Fibroblast of skin of abdomen (primary cell): ENCODE data around the gene SSR2.
"Not testable (repeated sequence)": the region's sequence is repeated elsewhere in the genome, so short reads cannot be mapped to it uniquely, and the experiment has no call there.

Experiments
- DNase-seq: peaks from one replicate; pipeline ENCODE4 v3.0.0-alpha.2; 2013

SSR2 gene

DNA sequence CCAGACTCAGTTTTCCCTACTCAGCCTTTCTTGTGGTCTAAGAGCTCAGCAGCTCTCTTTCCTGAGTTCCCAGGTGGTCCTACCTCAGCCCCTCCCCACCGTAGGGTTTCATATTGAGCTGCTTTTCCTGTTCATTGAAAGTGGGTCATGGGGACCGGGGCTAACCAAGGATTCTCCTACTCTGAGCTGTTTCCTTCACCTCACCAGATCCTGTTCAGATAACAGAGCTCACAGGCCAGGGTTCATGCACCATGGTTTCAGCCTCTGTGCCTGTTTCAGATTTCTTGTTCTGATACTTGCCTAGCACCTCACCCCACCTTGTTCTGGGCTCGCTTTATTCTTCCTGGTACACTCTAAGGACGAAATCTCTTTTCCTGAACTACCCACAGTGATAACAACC lies 24.3 kb upstream of the SSR2 start:
- no peak for DNase-seq

DNA sequence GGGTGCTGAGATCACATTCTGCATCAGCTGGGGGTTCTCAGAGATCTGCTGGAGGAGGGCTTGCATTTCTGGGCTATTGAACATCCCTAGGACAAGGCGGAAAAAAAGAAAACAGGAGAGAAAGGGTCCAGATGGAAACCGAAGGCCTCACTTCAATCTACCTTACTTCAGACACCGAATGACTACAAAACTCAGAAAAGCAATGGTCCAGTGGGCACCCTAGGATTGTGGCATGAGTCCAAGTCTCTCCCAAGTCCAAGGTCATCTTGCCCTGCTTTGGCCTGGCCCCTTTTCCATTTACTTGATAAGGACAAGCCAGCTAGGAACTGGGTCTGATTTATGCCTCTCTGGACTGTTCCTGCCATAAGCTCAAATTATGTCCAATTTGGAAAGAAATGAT lies 22.1 kb upstream of the SSR2 start:
- DNase-seq = no peak

- DNase-seq = not testable (repeated sequence)
Measured at GRCh38 chr1:156034991-156035390, 14.2 kb upstream of the SSR2 start.

GRCh38 chr1:156033011-156033410 lies 12.3 kb upstream of the SSR2 start:
- peak; percentile 8 for DNase-seq

DNA sequence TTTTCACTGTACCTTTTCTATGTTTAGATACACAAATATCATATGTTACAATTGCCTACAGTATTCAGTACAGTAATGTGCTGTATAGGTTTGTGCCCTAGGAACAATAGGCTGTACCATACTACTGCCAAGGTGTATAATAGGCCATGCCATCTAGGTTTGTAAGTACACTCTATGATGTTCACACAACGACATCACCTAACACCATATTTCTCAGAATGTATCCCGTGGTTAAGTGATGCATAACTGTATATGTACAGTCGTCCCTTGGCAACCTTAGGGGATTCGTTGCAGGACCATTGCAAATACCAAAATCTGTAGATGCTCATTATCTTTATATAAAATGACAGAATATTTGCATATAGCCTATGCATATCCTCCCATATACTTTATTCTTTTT lies 5.8 kb upstream of the SSR2 start:
- DNase-seq = peak; percentile 4

- DNase-seq = peak; percentile 20
Measured at GRCh38 chr1:156025876-156026275, 5.1 kb upstream of the SSR2 start.

DNA sequence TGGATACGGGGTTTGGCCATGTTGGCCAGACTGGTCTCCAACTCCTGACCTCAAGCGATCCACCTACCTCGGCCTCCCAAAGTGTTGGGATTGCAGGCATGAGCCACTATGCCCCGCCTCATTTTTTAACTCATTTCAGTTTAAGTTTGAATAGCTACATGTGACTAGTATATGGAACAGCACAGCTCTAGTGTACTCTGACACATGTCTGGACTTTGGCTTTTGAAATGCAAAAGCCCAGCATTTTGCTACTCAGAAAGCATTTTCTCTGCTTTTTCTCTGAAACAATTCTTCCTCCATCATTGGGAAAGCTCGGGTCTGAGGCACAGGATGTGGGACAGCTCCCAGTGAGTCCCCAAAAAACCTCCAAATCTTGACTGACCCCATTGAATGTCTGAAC lies 4.0 kb upstream of the SSR2 start:
- DNase-seq = no peak

DNA sequence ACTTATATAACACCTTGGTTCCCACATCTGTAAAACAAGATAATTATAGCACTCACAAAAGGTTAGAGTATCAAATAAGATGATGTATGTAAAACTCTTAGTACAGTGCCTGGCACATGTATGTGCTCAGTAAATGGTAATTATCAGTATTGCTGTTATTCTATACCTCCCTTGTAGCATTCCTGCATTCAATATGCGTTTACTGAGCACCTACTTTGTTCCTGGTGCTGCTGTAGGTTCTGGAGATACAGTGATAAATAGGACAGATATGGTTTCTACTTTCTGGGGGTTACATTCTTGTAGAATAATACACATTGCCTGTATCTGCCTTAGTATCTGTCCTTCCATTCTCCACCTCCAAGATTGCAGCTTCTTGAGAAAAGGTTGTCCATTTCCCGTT lies 1.2 kb upstream of the SSR2 start:
- DNase-seq = no peak

GRCh38 chr1:156021093-156021428 lies 310 bp upstream of the SSR2 start:
- no peak for DNase-seq

DNA sequence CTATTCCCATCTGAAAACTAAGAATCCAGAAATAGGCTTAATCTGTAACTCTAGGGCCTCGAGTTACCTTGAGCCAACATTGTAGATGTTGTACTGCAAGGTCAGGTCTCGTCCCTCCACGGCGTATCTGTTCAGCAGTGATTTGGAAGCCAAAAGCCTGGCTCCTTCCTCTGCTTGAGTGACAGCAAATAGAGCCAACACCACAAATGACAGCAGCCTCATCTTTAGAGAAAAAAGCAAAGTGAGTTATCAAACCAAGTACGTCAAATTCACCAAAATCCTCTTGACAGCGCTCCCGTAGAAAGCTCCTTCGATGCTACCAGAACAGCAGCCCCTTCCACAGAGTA lies 832 bp downstream of the SSR2 start:
- no peak for DNase-seq

DNA sequence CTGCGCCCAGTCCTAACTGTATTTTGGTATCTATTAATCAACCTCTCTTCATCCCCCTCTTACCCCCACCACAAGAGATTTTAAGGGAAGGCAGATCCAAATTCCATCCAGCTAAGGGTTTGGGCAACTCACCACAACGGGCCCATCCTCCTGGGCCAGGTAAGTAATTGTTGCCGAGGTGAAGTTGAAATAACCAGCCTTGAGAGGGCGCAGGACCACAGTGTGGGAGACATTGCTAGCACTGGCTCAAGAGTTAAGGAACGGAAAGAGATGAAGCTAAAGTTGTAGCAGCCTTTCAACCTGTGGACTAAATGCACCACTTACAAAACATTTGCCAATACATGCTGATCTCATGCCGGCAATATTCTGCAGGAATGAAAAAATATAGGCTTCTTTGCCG lies 5.9 kb downstream of the SSR2 start:
- no peak for DNase-seq

- no peak for DNase-seq
Measured at GRCh38 chr1:156012051-156012817, 8.5 kb downstream of the SSR2 start.

DNA sequence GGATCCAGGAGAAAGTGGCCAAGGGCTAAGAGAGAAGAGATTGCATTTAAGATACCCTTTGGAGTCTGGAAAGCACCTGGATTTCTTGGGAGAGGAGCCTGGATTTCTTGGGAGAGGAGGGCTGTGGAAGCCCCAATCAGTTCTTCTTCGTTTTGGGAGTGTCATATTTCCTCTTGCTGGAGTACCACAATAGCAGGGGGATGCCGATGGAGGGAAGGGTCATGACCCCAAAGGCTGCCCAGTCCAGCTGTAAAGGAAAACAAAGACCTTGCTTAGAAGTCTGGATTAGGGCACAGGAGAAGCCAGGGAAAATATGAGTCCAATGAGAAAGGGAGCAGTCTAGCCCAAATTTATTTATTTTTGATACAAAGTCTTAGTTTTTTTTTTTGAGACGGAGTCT lies 11.3 kb downstream of the SSR2 start:
- DNase-seq = no peak

GRCh38 chr1:156006666-156007376 lies 13.9 kb downstream of the SSR2 start:
- no peak for DNase-seq

- DNase-seq = no peak
Measured at GRCh38 chr1:156004843-156005584, 15.7 kb downstream of the SSR2 start.

- DNase-seq = no peak
Measured at GRCh38 chr1:156003923-156004188, 16.9 kb downstream of the SSR2 start.

GRCh38 chr1:156002188-156002911 lies 18.4 kb downstream of the SSR2 start:
- no peak for DNase-seq

GRCh38 chr1:156001662-156002171 lies 19.0 kb downstream of the SSR2 start:
- DNase-seq = peak; percentile 90

- DNase-seq = no peak
Measured at GRCh38 chr1:156001021-156001661, 19.6 kb downstream of the SSR2 start.

- no peak for DNase-seq
Measured at GRCh38 chr1:155999964-156000363, 20.8 kb downstream of the SSR2 start.

- no peak for DNase-seq
Measured at GRCh38 chr1:155996166-155996565, 24.6 kb downstream of the SSR2 start.

DNA sequence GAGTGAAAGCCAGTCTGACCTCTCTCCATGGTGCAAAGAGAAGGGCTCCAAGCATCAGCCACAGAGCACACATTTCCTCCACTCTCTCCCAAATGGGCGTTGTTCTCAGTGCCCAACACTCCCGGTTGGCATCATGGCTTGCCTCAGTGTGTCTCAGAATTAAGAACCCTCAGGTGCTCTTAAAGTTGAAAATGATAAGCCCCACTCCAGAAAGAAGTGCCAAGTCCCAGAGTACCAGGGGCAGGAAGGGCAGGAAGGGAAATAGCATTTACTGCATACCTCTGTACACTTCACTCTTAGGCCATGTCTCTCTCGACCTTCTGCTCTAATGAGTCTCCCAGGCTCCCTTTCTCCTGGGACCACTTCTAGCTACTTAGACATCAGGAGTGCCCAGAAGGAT lies 27.2 kb downstream of the SSR2 start:
- no peak for DNase-seq
